Esophagus squamous epithelium (tissue), 4 donors: ENCODE results near the gene NPHP3.

Source experiments
- POLR2A ChIP-seq, 4 donors: fragments of 450-650 bp; IDR thresholded peaks; one replicate each; pipeline ENCODE4 v1.6.1; 2017; ENCODE audit warnings: antibody characterized with exemption in 4 of 4, mild to moderate bottlenecking in 4 of 4, moderate library complexity in 3 of 4
- TF ChIP-seq, protein P1 (sequence below), 6 experiments: fragments of 450-650 bp in 4 of 6; fragments of 200-600 bp in 2 of 6; sonication (generic) in 2 of 6; IDR thresholded peaks; one replicate each; pipeline ENCODE4 v1.5.1; 2016 to 2019; ENCODE audit warnings: antibody characterized with exemption in 6 of 6, mild to moderate bottlenecking in 4 of 6, moderate library complexity in 4 of 6

DNA sequence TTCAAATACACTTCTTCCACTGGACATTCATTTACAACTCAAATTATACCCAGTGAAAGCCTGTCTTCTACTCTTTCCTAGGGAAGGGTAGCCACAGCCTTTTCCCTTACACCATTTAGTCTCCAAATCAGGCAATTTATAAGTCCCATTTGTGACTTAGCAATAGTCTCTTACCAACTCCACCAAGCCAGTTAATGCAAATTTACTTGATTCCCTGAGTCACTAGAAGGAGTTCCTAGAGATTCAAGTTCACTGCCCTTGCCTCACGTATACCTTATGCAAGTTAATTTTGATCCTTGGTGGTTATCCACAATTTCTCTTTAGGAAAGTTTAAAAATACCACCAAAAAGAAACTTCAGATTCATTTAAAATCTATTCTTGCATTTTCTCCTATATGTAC is 16.1 kb upstream of the NPHP3 start:
- TF ChIP-seq, protein P1, sequence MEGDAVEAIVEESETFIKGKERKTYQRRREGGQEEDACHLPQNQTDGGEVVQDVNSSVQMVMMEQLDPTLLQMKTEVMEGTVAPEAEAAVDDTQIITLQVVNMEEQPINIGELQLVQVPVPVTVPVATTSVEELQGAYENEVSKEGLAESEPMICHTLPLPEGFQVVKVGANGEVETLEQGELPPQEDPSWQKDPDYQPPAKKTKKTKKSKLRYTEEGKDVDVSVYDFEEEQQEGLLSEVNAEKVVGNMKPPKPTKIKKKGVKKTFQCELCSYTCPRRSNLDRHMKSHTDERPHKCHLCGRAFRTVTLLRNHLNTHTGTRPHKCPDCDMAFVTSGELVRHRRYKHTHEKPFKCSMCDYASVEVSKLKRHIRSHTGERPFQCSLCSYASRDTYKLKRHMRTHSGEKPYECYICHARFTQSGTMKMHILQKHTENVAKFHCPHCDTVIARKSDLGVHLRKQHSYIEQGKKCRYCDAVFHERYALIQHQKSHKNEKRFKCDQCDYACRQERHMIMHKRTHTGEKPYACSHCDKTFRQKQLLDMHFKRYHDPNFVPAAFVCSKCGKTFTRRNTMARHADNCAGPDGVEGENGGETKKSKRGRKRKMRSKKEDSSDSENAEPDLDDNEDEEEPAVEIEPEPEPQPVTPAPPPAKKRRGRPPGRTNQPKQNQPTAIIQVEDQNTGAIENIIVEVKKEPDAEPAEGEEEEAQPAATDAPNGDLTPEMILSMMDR (IDR thresholded peaks at IDR 0.05): no peak
- TF ChIP-seq POLR2A (IDR thresholded peaks at IDR 0.05): no peak
